ENCODE data around the gene GALNTL6. TPM values are rescaled to one million over a fixed set of nuclear protein-coding genes. Genes with fewer than 3 reads are reported as not detected.

The GALNTL6 gene
- total RNA-seq, 1 experiment from 2014 or later = not detected

GRCh38 chr4:172480471-172480870 lies 667.3 kb downstream of the GALNTL6 start:
- Histone ChIP-seq H3F3A (ENCODE audit: insufficient read depth, low read depth) (no peaks in the 10 kb centered on the region), H3K27ac (no peak overlapping the region), H3K27me3 (ENCODE audit: insufficient read depth, low read depth) (no peaks in the 10 kb centered on the region), H3K4me2 (no peak overlapping the region), H3K9me3 (ENCODE audit: insufficient read depth, low read depth) (no peaks in the 10 kb centered on the region), H3K79me2 (ENCODE audit: low read depth) (no peaks in the 10 kb centered on the region), H3K36me3 (ENCODE audit: low read depth) (no peaks in the 10 kb centered on the region), H2AFZ (no peak overlapping the region), H3K4me3 (no peak overlapping the region), H4K20me1 (ENCODE audit: insufficient read depth) (no peaks in the 10 kb centered on the region), H3K9me2 (ENCODE audit: insufficient read depth) (no peaks in the 10 kb centered on the region), H3K4me1 (replicated peaks; ENCODE audit: insufficient read depth) (no peaks in the 10 kb centered on the region)
- no peak for TF ChIP-seq EZH2 (IDR thresholded peaks at IDR 0.05; ENCODE audit: low read depth)
- no peak for TF ChIP-seq CTCF (conservative IDR thresholded peaks at IDR 0.05)
- no TSS peak for BruUV-seq (replicated peaks)
- CTCF ChIA-PET = no interaction called here
- no peak for DNase-seq
- intact Hi-C loops (cut with micrococcal nuclease; ENCODE audit: unreplicated experiment) = no loop called here
- POLR2A ChIA-PET (ENCODE audit: unreplicated experiment) = no interaction called here

GRCh38 chr4:172481802-172482508 lies 668.8 kb downstream of the GALNTL6 start:
- H3K79me2 ChIP-seq (ENCODE audit: low read depth) = no peaks in the 10 kb centered on the region
- no peak for DNase-seq
- H4K20me1 ChIP-seq (ENCODE audit: insufficient read depth) = no peaks in the 10 kb centered on the region
- H3K4me1 ChIP-seq (replicated peaks; ENCODE audit: insufficient read depth) = no peaks in the 10 kb centered on the region
- no peak overlapping the region for H2AFZ ChIP-seq
- H3K27ac ChIP-seq = no peak overlapping the region
- CTCF ChIA-PET = no interaction called here
- POLR2A ChIA-PET (ENCODE audit: unreplicated experiment) = no interaction called here
- H3K9me2 ChIP-seq (ENCODE audit: insufficient read depth) = no peaks in the 10 kb centered on the region
- BruUV-seq (replicated peaks) = no TSS peak
- no peak for TF ChIP-seq CTCF (conservative IDR thresholded peaks at IDR 0.05)
- no peak for TF ChIP-seq EZH2 (IDR thresholded peaks at IDR 0.05; ENCODE audit: low read depth)
- no peaks in the 10 kb centered on the region for H3K27me3 ChIP-seq (ENCODE audit: insufficient read depth, low read depth)
- H3K4me3 ChIP-seq = no peak overlapping the region
- H3K36me3 ChIP-seq (ENCODE audit: low read depth) = no peaks in the 10 kb centered on the region
- no peak overlapping the region for H3K4me2 ChIP-seq
- intact Hi-C loops (cut with micrococcal nuclease; ENCODE audit: unreplicated experiment) = no loop called here
- no peaks in the 10 kb centered on the region for H3F3A ChIP-seq (ENCODE audit: insufficient read depth, low read depth)
- H3K9me3 ChIP-seq (ENCODE audit: insufficient read depth, low read depth) = no peaks in the 10 kb centered on the region

GRCh38 chr4:172485007-172485406 lies 671.8 kb downstream of the GALNTL6 start:
- no peak overlapping the region for H2AFZ ChIP-seq
- no peak for TF ChIP-seq CTCF (conservative IDR thresholded peaks at IDR 0.05)
- no peak for TF ChIP-seq EZH2 (IDR thresholded peaks at IDR 0.05; ENCODE audit: low read depth)
- intact Hi-C loops (cut with micrococcal nuclease; ENCODE audit: unreplicated experiment) = no loop called here
- no peaks in the 10 kb centered on the region for H3K9me2 ChIP-seq (ENCODE audit: insufficient read depth)
- no peaks in the 10 kb centered on the region for H4K20me1 ChIP-seq (ENCODE audit: insufficient read depth)
- no peaks in the 10 kb centered on the region for H3F3A ChIP-seq (ENCODE audit: insufficient read depth, low read depth)
- ChIA-PET CTCF (no interaction called here), POLR2A (ENCODE audit: unreplicated experiment) (no interaction called here)
- no peak overlapping the region for H3K4me3 ChIP-seq
- H3K36me3 ChIP-seq (ENCODE audit: low read depth) = no peaks in the 10 kb centered on the region
- H3K9me3 ChIP-seq (ENCODE audit: insufficient read depth, low read depth) = no peaks in the 10 kb centered on the region
- no peak overlapping the region for H3K4me2 ChIP-seq
- H3K27ac ChIP-seq = no peak overlapping the region
- H3K27me3 ChIP-seq (ENCODE audit: insufficient read depth, low read depth) = no peaks in the 10 kb centered on the region
- BruUV-seq (replicated peaks) = no TSS peak
- no peaks in the 10 kb centered on the region for H3K79me2 ChIP-seq (ENCODE audit: low read depth)
- H3K4me1 ChIP-seq (replicated peaks; ENCODE audit: insufficient read depth) = no peaks in the 10 kb centered on the region
- no peak for DNase-seq
